HFFc6 (cell line): ENCODE measurements around the gene TBC1D3B. TPM values are rescaled to one million over a fixed set of nuclear protein-coding genes. Genes with fewer than 3 reads are reported as not detected.
"Not testable (repeated sequence)": the region's sequence is repeated elsewhere in the genome, so short reads cannot be mapped to it uniquely, and the experiment has no call there.

ENCODE experiments used
- DNase-seq: peaks from one replicate; pipeline ENCODE4 v3.0.0-alpha.2; 2018
- H3K27ac Mint-ChIP-seq: 2 replicates; pipeline ENCODE4 v1.8.0; 2020; ENCODE audit warnings: mild to moderate bottlenecking, mixed read lengths
- H3K27me3 Mint-ChIP-seq: 2 replicates; pipeline ENCODE4 v1.8.0; 2021; ENCODE audit warnings: mild to moderate bottlenecking, moderate library complexity, mixed read lengths; ENCODE audit not compliant: insufficient read depth
- H3K36me3 Mint-ChIP-seq: 2 replicates; pipeline ENCODE4 v1.8.0; 2021; ENCODE audit warnings: low read depth, mixed read lengths
- H3K4me1 Mint-ChIP-seq: 2 replicates; pipeline ENCODE4 v1.8.0; 2020; ENCODE audit warnings: low read depth, mixed read lengths
- H3K4me3 Mint-ChIP-seq: 2 replicates; pipeline ENCODE4 v1.8.0; 2020; ENCODE audit warnings: mild to moderate bottlenecking, moderate library complexity, mixed read lengths
- H3K9me3 Mint-ChIP-seq: 2 replicates; pipeline ENCODE4 v1.8.0; 2020; ENCODE audit warnings: mild to moderate bottlenecking, mixed read lengths
- total RNA-seq, 6 experiments: library from RNA; stranded (reverse); fragmentation: NEBNext Ultra II Directional; extraction: Animal tissue kit (Norgen Biotek cat#: 25700); gene quantifications; 2 replicates in 1 of 6; 3 replicates in 5 of 6; pipeline ENCODE4 v1.2.3, GENCODE V29; 2021
- TF ChIP-seq, protein P1 (sequence below): fragments of 200-600 bp; sonication (generic); IDR thresholded peaks from 2 replicates; pipeline ENCODE4 v1.5.0; 2021; ENCODE audit warnings: antibody characterized with exemption, mild to moderate bottlenecking

TBC1D3B gene
- total RNA-seq, 6 experiments from 2014 or later = 0.54 to 1.3 (median 0.80) TPM

DNA sequence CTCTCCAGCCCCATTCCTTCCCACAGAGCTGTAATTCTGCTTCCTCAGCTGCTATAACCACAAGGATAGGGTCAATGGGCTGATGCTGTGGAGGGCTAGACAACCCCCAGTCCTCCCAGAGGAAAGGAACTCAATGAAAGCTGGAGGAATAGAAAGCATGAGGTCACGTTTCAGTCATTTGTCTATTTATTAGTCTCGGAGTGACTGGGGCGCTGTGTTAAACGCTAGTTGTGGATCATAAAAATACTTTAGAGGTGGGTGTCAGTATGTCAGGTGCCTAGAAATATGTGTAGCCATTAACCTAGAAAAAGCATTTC lies 20.9 kb upstream of the TBC1D3B start:
- peaks cover 7% of the 10 kb centered on the region for H3K4me1 Mint-ChIP-seq
- H3K4me3 Mint-ChIP-seq = no peak overlapping the region
- H3K36me3 Mint-ChIP-seq = no peaks in the 10 kb centered on the region
- DNase-seq = no peak
- peaks cover 9% of the 10 kb centered on the region for H3K27me3 Mint-ChIP-seq
- no peak overlapping the region for H3K27ac Mint-ChIP-seq
- H3K9me3 Mint-ChIP-seq = no peaks in the 10 kb centered on the region
- TF ChIP-seq, protein P1, sequence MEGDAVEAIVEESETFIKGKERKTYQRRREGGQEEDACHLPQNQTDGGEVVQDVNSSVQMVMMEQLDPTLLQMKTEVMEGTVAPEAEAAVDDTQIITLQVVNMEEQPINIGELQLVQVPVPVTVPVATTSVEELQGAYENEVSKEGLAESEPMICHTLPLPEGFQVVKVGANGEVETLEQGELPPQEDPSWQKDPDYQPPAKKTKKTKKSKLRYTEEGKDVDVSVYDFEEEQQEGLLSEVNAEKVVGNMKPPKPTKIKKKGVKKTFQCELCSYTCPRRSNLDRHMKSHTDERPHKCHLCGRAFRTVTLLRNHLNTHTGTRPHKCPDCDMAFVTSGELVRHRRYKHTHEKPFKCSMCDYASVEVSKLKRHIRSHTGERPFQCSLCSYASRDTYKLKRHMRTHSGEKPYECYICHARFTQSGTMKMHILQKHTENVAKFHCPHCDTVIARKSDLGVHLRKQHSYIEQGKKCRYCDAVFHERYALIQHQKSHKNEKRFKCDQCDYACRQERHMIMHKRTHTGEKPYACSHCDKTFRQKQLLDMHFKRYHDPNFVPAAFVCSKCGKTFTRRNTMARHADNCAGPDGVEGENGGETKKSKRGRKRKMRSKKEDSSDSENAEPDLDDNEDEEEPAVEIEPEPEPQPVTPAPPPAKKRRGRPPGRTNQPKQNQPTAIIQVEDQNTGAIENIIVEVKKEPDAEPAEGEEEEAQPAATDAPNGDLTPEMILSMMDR = no peak

DNA sequence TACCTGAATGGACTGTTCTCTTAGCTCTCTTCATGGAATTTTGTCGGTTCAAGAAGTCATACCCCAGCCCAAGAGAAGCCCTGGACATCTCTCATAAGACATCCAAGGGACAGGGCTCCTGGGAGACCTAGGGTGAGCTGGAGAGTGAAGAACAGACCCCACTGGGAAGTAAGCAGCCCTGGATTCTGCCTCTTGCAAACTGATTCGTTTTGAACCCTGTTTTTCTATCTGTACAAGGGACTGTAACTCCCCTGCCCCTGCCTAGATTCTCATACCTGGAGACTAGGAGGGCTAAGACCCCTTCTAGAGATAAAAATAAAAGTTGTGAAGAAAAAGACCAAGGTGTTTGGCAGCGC lies 19.7 kb upstream of the TBC1D3B start:
- Mint-ChIP-seq H3K27ac (no peak overlapping the region), H3K36me3 (no peaks in the 10 kb centered on the region), H3K9me3 (no peaks in the 10 kb centered on the region), H3K27me3 (peaks cover 8% of the 10 kb centered on the region), H3K4me1 (peaks cover 17% of the 10 kb centered on the region), H3K4me3 (no peak overlapping the region)
- no peak for DNase-seq
- TF ChIP-seq, protein P1 = no peak

DNA sequence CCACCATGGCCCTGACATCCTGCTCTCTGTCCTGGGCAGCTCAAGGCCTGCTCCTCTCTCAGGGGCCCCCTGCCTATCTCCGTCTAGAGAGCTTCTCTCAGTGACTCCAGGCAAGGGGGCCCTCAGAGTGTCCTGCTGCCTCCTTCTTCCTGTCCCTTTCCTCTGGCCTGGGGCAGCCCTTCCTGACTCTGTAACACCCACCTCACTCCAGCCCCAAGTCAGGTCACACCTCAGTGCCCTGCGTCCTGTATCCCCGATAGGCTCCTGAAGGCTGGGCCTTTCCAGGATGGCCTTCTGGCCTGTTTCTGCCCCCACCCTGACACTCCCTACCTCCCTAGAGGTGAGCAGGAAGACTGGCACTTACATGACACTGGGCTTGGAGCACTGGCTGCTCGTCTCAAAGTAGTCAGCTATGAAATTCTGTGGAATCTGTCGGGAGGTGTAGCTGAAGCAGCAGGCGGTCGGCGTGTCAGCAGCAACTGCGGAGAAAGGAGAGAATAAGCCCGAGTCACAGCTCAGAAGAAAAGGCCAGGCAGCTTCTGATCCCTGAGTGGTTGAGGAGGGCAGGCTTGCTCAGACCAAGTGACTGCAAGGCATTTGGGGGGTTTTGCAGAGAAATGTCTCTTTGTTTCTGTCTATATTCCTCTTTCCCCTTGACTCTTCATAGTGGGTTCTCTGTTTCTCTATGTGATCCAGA lies 19.1 kb upstream of the TBC1D3B start:
- Mint-ChIP-seq H3K4me3 (no peak overlapping the region; the same call in 1 of the 2 replicates), H3K27me3 (peaks cover 6% of the 10 kb centered on the region; the same call in 1 of the 2 replicates), H3K36me3 (no peaks in the 10 kb centered on the region), H3K4me1 (peaks cover 17% of the 10 kb centered on the region), H3K27ac (no peak overlapping the region), H3K9me3 (no peaks in the 10 kb centered on the region)
- DNase-seq = no peak
- TF ChIP-seq, protein P1 = no peak

DNA sequence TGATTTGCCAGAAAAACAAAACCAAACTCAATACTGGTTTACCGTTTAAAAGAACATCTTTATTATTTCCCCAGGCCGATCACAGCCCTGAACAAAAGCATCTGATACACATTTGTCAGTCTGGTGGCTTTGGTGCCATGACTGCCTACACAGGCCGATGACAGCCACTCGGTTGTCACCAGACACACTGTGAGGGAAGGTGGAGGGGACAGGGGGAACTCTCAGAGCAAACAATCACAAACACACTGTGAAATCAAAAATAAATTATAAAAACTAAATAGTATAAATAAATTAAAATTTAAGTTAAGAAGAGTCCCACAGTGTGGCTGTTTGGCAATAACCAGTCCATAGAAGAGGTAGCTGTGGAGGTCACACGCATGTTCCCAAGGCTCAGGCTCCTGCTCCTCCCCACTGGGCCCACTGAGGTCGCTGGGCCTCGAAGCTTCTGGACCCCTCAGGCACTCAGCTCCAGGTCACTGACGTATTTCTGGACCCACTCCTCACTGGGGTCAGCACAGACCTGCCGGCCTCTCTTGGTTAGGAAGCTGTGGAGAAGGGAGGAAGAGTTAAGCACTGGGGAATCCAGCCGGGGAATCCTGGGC lies 18.5 kb upstream of the TBC1D3B start:
- DNase-seq, H3K27me3 Mint-ChIP-seq, H3K36me3 Mint-ChIP-seq, H3K27ac Mint-ChIP-seq, H3K4me3 Mint-ChIP-seq, H3K9me3 Mint-ChIP-seq: not testable (repeated sequence)
- peaks cover 23% of the 10 kb centered on the region for H3K4me1 Mint-ChIP-seq

DNA sequence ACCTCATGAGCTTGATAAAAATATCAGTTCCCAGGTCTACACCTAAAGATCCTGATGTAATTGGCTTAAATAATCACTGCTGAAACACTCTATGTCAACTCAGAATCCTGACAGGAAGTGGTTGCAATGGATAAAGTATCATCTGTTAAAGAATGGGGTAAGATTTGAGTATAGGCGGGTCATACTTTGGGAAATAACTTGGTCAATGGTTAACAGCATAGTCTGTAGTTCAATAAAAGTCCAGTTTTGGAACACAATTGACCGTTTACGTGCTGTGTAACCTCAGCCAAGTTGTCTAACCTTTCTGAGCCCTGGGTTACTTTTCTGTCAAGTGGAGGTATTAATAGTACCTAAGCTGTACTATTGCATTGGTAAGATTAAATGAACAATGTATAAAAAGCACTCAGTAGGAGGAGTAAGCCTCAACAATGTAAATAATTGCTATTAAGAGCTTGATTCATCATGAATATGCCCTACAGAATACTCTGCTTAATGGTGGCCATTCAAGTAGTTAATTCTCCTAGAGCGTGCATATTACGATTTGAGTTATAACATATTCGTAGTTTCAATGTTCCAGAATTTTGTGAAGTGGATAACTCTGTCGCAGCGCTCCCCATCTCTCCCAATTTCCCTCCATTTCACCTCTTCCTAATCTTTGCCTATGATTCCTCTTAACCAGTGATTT lies 17.9 kb upstream of the TBC1D3B start:
- peaks cover 26% of the 10 kb centered on the region for H3K4me1 Mint-ChIP-seq
- H3K27me3 Mint-ChIP-seq, DNase-seq, H3K36me3 Mint-ChIP-seq, H3K4me3 Mint-ChIP-seq, H3K9me3 Mint-ChIP-seq, H3K27ac Mint-ChIP-seq: not testable (repeated sequence)

DNA sequence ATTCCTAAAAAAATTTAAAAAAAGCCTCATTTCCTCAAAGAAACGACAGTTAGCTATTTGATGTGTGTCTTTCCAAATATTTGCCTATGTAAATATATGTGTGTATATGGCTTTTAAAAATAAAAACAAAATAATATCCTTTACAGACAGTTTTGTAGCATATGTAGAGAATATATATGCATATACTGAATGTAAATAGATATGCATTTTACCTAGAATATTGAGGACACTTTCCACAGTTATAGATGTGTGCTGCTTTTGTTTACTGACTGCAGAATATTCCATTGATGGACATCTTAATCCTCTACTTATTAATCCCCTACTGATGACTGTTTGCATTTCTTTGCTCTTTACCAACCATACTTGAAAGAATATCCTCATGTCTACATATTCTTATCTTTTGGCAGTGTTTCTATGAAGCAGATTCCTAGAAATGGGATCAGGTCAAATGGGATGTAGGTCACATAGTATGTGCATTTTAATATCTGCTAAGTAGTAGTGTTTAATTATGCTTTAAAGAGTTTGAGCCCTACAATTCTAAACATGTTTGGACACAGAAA lies 16.9 kb upstream of the TBC1D3B start:
- H3K4me1 Mint-ChIP-seq = peaks cover 26% of the 10 kb centered on the region
- TF ChIP-seq, protein P1 = no peak
- DNase-seq = no peak
- no peak overlapping the region for H3K4me3 Mint-ChIP-seq
- peaks cover 4% of the 10 kb centered on the region for H3K27me3 Mint-ChIP-seq
- no peaks in the 10 kb centered on the region for H3K9me3 Mint-ChIP-seq
- H3K36me3 Mint-ChIP-seq = no peaks in the 10 kb centered on the region
- no peak overlapping the region for H3K27ac Mint-ChIP-seq

DNA sequence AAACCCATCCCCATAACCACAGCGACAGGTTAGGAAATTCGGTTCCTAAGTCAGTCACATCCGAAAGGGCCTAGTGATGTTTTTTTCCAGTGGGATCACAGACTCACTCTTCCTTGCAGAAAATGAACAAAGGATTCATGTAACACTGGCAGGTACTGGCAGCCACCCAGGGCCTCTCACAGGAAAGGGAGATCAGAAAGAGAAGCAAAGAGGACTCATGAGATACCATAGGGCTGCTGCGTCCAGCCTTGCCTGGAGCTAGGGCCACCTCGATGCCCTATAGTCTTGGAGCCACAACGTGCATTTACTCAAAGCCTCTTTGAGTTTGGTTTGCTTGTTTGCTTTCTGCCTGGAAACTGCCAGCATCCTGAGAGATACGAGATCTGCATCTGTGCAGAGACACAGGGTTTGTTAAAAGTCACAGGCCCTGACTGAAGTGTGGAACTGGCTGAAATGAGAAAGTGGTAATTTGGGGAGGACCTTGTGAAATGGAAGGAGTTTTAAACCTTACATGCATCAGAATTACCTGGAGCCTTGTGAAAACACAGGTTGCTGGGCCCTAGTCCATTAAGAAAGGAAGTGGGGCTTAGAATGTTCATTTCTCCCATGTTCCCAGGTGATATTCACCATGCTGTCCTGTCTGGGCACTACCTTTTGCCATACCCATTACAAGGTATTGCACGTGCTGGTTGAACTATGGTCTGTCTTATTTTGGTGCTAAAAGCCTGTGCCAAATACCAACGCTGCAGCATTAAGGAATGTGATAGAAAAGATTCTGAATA lies 14.3 kb upstream of the TBC1D3B start:
- H3K36me3 Mint-ChIP-seq, DNase-seq, H3K4me3 Mint-ChIP-seq, H3K9me3 Mint-ChIP-seq, H3K27me3 Mint-ChIP-seq, H3K27ac Mint-ChIP-seq: not testable (repeated sequence)
- peaks cover 33% of the 10 kb centered on the region for H3K4me1 Mint-ChIP-seq

DNA sequence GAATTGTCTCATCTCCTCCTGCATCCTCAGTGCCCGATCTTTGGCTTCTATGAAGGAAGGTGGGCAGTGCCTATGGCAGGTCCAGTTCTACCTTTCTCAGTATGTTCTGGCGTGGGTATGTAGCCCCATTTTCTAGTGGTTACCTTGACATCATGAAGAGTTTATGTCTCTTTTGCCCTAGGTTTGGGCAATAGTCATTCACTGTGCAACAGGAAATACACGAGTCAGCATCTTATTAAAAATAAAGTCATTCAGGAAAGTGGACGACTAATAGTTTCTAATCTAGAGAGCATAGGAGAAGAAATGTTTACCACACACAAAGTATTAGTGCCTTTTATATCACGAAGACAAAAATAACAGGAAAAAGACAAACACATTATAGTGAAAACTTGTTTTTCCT lies 13.6 kb upstream of the TBC1D3B start:
- DNase-seq, H3K9me3 Mint-ChIP-seq, H3K27ac Mint-ChIP-seq, H3K36me3 Mint-ChIP-seq, H3K27me3 Mint-ChIP-seq, H3K4me3 Mint-ChIP-seq: not testable (repeated sequence)
- peaks cover 33% of the 10 kb centered on the region for H3K4me1 Mint-ChIP-seq
